HL-60/S4 treated with retinoic acid at 250 ng/mL for 4 days and 3 days (cell line): ENCODE results near the gene RAD50.

Source experiments
- in situ Hi-C: fragments of 300-500 bp; cut with MboI; formaldehyde crosslinking; loops from 2 replicates; pipeline ENCODE4 v1.7.0; 2022; ENCODE audit warnings: low sequenced_read_pairs

Gene RAD50

GRCh38 chr5:132673939-132674630 lies 117.3 kb downstream of the RAD50 start, which contains the start of gene IL4:
Gene IL4, plus strand, starts transcription at chr5:132673989. Its CDS starts 62 bp downstream, at chr5:132674051.
- in situ Hi-C loops, result no loop called here

- in situ Hi-C loops, result no loop called here
These were observed 118.1 kb downstream of the RAD50 start for GRCh38 chr5:132674671-132675506.

DNA sequence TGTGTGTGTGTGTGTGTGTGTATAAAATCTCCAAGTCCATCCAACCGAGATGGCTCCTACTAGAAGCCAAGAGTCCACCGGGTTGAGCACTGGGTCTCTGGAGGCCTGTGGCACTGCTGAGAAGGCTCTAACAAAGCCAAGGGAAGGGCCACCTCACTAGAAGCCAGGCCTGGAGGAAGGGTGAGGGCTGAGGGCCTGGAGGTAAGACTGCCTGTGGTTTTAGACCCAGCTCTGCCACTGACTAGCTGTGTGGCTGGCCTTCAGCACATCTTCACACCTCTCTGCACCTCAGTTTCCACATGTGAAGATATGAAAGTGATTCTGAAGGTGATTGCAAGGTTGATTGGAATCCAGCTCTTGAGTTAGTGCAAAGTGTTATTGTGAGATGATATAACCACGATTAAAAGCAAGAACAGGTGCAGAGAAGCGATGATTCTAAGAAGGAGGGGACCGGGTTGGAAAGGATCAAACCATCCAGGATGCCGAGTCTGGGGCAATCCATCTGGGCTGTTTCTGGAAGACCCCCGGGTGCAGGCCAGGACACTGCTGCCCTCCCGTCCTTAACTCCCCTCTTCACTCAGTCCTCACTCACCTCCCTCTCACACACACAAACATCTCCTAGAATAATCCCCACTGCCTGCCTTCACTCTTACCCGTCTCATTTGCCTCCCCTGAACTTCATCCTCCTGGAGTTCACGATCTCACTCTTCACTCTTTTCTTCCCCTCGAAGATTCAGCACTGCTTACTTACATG lies 119.3 kb downstream of the RAD50 start:
- in situ Hi-C loops, result no loop called here

DNA sequence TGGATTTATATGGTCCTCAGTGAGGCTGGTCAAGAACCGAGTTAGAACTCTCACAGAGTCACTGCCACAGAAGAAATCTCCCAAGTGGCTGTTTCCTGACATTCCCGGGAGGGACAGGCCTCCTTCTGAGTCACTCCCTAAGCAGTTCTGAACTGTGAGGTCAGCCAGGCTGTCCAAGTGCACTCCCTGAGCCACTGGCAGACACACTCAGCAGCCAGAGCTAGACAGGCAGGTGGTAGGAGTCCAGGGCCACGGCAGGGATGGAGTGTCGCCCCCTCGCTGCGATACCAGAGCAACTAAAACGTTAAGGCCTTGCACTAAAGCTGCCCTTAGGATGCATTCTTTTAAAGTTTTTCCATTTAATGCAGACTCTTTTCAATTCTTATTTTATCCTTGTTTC lies 120.4 kb downstream of the RAD50 start:
- in situ Hi-C loops, result no loop called here

GRCh38 chr5:132677682-132678400 lies 121.1 kb downstream of the RAD50 start:
- in situ Hi-C loops, result no loop called here

DNA sequence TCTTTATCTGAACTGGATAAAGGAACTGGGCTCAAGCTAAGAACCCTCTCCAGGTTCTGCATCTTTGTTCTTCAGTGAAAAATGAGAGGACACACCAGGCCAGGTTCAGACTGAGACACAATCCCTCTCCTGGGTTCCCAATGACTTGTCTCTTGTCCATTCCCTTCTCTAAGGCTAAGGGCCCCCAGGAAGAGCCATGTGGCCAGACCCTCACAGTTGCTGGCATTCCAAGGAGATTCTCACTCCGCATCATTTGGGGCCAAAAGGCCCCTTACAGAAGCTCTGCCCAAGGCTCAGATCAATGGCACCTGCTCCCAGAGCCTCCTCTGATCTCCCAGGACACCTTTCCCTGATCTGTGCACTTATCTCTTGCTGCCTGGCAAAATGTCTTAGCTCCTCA lies 122.0 kb downstream of the RAD50 start:
- in situ Hi-C loops, result no loop called here

DNA sequence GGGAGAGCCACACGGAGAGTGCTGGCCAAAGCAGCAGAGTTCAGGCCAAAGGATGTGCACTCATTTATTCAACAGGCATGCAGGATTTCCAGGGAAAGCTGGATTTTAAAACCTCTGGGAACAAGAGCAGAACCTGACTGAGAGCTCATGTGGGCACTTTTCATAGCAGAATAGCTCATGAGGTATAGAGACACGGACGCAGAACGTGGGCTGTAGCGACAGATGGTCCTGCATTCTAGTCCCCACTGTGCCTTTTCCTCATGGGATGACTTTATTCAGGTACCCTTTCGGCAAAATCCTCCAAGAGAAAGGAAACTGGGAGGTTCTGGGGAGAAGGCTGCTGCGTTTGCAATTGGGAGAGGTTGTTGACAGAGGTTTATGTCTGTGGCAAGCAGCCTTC lies 122.4 kb downstream of the RAD50 start:
- in situ Hi-C loops, result no loop called here

DNA sequence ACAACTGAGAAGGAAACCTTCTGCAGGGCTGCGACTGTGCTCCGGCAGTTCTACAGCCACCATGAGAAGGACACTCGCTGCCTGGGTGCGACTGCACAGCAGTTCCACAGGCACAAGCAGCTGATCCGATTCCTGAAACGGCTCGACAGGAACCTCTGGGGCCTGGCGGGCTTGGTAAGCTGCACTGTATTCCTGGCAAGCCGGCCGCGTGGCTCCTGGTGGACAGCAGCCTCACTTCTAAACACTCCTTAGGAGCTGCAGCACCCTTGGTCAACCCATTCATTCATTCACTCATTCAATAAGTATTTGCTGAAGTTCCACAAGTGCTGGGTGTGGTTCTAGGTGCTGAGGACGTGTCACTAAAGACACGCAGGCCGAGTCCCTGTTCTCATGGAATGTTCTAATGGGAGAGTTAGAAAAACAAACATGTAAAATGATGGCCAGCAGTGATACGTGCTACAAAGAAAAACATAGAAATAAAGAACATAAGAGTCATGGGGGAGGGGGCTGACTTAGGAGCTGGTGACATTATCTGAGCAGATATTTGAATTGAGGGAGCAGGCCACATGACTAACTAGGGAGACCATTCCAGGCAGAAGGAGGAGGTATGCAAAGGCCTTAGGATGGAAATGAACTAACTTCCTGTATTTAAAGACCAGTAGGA lies 123.1 kb downstream of the RAD50 start:
- in situ Hi-C loops, result no loop called here

DNA sequence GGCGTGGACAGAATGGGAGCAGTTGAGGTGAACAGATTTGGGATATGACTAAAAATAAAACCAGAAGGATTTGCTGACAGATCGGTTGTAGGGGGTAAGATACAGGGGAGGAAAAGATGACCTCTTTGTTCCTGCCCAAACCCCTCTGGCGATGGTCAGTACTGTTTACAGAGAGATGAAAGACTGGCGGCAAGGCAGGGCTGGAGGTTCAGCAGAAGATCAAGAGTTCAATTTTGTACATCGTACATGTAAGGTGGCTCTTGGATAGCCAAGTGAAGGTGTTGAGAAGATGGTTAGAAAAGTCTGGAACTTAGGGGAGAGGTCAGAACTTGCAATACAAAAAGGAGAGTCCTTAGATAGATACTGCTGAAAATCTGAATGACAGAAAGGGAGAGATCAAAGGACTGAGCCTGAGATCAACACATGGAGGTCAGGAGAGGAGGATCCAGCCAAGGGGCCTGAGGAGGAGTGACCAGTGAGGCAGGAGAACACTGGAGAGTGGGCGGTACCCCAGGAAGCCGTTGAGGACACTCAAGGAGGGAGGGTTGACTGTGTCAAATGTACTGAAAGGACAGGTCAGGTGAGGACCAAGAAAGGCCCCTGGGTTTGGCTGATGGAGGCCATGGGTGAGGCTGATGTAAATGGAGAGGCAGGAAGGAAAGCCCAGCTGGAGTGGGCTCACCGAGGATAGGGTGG lies 124.2 kb downstream of the RAD50 start:
- in situ Hi-C loops, result no loop called here

- in situ Hi-C loops, result no loop called here
These were observed 124.7 kb downstream of the RAD50 start for GRCh38 chr5:132681476-132681831.

- in situ Hi-C loops, result no loop called here
These were observed 125.2 kb downstream of the RAD50 start for GRCh38 chr5:132681983-132682382.

DNA sequence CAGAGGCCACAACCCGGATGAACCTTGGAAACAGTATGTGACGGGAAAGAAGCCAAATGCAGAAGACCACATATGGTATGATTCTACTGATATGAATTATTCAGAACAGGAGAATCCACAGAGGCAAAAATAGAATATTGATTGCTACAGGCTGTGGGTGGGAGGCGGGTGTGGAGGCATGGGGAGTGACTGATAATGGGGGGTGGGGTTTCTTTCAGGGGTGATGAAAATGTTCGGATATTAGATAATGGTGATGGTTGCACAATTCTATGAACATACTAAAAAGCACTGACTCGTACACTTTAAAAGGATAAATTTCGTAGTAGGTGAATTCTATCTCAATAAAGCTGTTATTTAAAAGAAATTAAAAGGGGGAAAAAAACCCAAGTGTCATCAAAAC lies 127.7 kb downstream of the RAD50 start:
- in situ Hi-C loops, result no loop called here

- in situ Hi-C loops, result no loop called here
These were observed 128.3 kb downstream of the RAD50 start for GRCh38 chr5:132684922-132685720.

DNA sequence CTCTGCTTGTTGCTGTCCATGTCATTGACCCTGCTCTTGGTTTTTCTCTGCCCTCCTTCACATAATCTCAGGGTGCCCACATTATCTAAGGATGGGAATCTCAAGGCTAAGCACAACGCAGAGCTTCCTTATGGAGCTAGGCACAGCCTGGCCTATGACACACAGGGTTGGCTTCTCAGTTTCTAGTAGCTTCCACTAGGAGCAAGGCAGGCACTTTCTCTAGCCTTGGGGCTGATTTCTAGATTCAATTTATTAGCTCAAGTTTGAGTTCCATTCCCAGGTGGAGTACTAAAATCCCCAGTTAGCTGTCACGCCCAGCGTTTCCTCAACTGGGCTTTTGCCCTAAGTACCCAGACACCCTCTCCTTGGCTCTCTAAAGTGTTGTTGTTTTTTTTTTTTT lies 129.4 kb downstream of the RAD50 start:
- in situ Hi-C loops, result no loop called here

- in situ Hi-C loops, result no loop called here
These were observed 131.2 kb downstream of the RAD50 start for GRCh38 chr5:132687995-132688394.

- in situ Hi-C loops, result no loop called here
These were observed 132.0 kb downstream of the RAD50 start for GRCh38 chr5:132688536-132689339.

GRCh38 chr5:132689513-132689912 lies 132.7 kb downstream of the RAD50 start:
- in situ Hi-C loops, result no loop called here

GRCh38 chr5:132690156-132690555 lies 133.4 kb downstream of the RAD50 start:
- in situ Hi-C loops, result no loop called here
